Ovary (tissue), 9 donors: ENCODE measurements around the gene MYOF. TPM values are rescaled to one million over a fixed set of nuclear protein-coding genes. Genes with fewer than 3 reads are reported as not detected.

Source experiments
- DNase-seq, 5 donors: peaks; one replicate each; pipeline ENCODE4 v3.0.0-alpha.2; 2019 to 2020
- H3K27ac ChIP-seq, 2 donors: fragments of 200-600 bp; one replicate each; pipeline versions ENCODE4 v1.5.1 to v1.8.0; 2019 to 2022
- H3K27me3 ChIP-seq: fragments of 200-600 bp; one replicate; pipeline ENCODE4 v1.8.0; 2022
- H3K36me3 ChIP-seq: fragments of 200-600 bp; sonication (generic); one replicate; pipeline ENCODE4 v1.5.1; 2019
- H3K4me1 ChIP-seq: one replicate; pipeline ENCODE4 v1.8.1; 2013; ENCODE audit warnings: mild to moderate bottlenecking, moderate library complexity; ENCODE audit not compliant: insufficient read depth
- H3K4me3 ChIP-seq: fragments of 200-600 bp; sonication (generic); one replicate; pipeline ENCODE4 v1.5.1; 2017
- H3K9me3 ChIP-seq, 2 donors: fragments of 200-600 bp in 1 of 2; sonication (generic) in 1 of 2; one replicate each; pipeline versions ENCODE4 v1.5.1 to v1.8.1; 2013 to 2019; ENCODE audit warnings: mild to moderate bottlenecking in 1 of 2, moderate library complexity in 1 of 2
- CTCF ChIP-seq, 3 donors: fragments of 450-650 bp in 2 of 3; fragments of 200-600 bp in 1 of 3; IDR thresholded peaks; one replicate each; pipeline versions ENCODE4 v1.5.1 to v1.8.0; 2016 to 2022; ENCODE audit warnings: antibody characterized with exemption in 3 of 3, mild to moderate bottlenecking in 1 of 3
- EP300 ChIP-seq: sonication (generic); formaldehyde crosslinking; IDR thresholded peaks from one replicate; pipeline ENCODE4 v1.6.1; 2017; ENCODE audit warnings: antibody characterized with exemption
- POLR2A ChIP-seq: fragments of 450-650 bp; IDR thresholded peaks from one replicate; pipeline ENCODE4 v1.6.1; 2017; ENCODE audit warnings: antibody characterized with exemption, mild to moderate bottlenecking, moderate library complexity
- WGBS, 3 donors: extraction: QIAGEN DNeasy Blood & Tissue Kit in 1 of 3; methylation state at CpG; one replicate each; pipeline versions ENCODE4 v1.1.5 to v1.1.7; 2013 to 2017; 5-methylcytosine and 5-hydroxymethylcytosine counted together
- intact Hi-C, 4 donors: fragments of 100-400 bp; cut with DNase I; formaldehyde crosslinking; loops; one replicate each; pipeline versions ENCODE4 v1.11.0 to v1.15.1; 2022 to 2023
- polyA plus RNA-seq, 2 donors: library from polyadenylated mRNA; stranded (reverse); fragments of 200-250 nt in 1 of 2; fragments of 350-450 nt in 1 of 2; fragmentation: Illumina TruSeq in 1 of 2; extraction: RNeasy Lipid Tissue Mini Kit (QIAGEN cat#74804) in 1 of 2; gene quantifications; one replicate each; pipeline ENCODE4 v1.2.3, GENCODE V29; 2013 to 2014
- total RNA-seq, 7 donors: library from RNA; depleted of rRNA in 2 of 7; stranded (reverse); fragments of >200 nt in 2 of 7; fragmentation: NEBNext Ultra II Directional in 3 of 7; extraction: Animal tissue kit (Norgen Biotek cat#: 25700) in 3 of 7; gene quantifications; one replicate each; pipeline versions ENCODE4 v1.1.0 to v1.2.4, GENCODE V29; 2016 to 2023
- donor health status: DM: no; HTN: no; CAD: no; lungs with moderate emphysema.
- donor health status: DM: no; HTN: no; CAD: no.
- donor health status: Bipolar disorder and iron deficiency.
- donor health status: DM: yes; HTN: yes; CAD: no.
- donor health status: DM: no; HTN: no; CAD: no.
- donor health status: DM: yes; HTN: yes; CAD: no.

MYOF gene
- total and polyA plus RNA-seq, 9 donors: 7.9 to 89.0 (median 45.7) TPM

GRCh38 chr10:93274419-93274818, 207.7 kb downstream of the MYOF start:
- intact Hi-C loops: no loop called here
- Histone ChIP-seq H3K27me3 (no peaks in the 10 kb centered on the region), H3K27ac (no peak overlapping the region), H3K9me3 (no peaks in the 10 kb centered on the region), H3K36me3 (no peaks in the 10 kb centered on the region), H3K4me1 (no peaks in the 10 kb centered on the region), H3K4me3 (no peak overlapping the region)
- WGBS, 3 donors: 38 to 48% (median 44%) methylated on average over 4 of the region's 4 CpGs
- no peak for TF ChIP-seq CTCF (IDR thresholded peaks at IDR 0.05)
- TF ChIP-seq POLR2A: no peak
- TF ChIP-seq EP300: no peak
- DNase-seq: no peak

- H3K36me3 ChIP-seq: no peaks in the 10 kb centered on the region
- TF ChIP-seq EP300 (no peak), CTCF (IDR thresholded peaks at IDR 0.05) (no peak), POLR2A (no peak)
- WGBS, 3 donors: 63 to 65% (median 63%) methylated on average over 8 of the region's 8 CpGs
Measured at GRCh38 chr10:93272884-93273675, 209.1 kb downstream of the MYOF start.

GRCh38 chr10:93271347-93271746, 210.8 kb downstream of the MYOF start:
- TF ChIP-seq EP300: no peak
- TF ChIP-seq POLR2A: no peak
- TF ChIP-seq CTCF (IDR thresholded peaks at IDR 0.05): no peak
- no peaks in the 10 kb centered on the region for H3K4me1 ChIP-seq
- no peak for DNase-seq
- no peaks in the 10 kb centered on the region for H3K36me3 ChIP-seq
- H3K27me3 ChIP-seq: no peaks in the 10 kb centered on the region
- no peak overlapping the region for H3K27ac ChIP-seq
- H3K9me3 ChIP-seq: no peaks in the 10 kb centered on the region
- intact Hi-C loops: no loop called here
- no peak overlapping the region for H3K4me3 ChIP-seq

More at GRCh38 chr10:93272884-93273675, 209.1 kb downstream of the MYOF start:
- intact Hi-C loops: no loop called here
- Histone ChIP-seq H3K27me3 (no peaks in the 10 kb centered on the region), H3K9me3 (no peaks in the 10 kb centered on the region), H3K27ac (no peak overlapping the region), H3K4me3 (no peak overlapping the region), H3K4me1 (no peaks in the 10 kb centered on the region)
- no peak for DNase-seq

- no peaks in the 10 kb centered on the region for H3K27me3 ChIP-seq
- TF ChIP-seq CTCF (IDR thresholded peaks at IDR 0.05) (no peak), POLR2A (no peak), EP300 (no peak)
- H3K36me3 ChIP-seq: no peaks in the 10 kb centered on the region
- DNase-seq: no peak
- 85 to 92% (median 88%) methylated on average over 3 of the region's 3 CpGs for WGBS, 3 donors
- no peak overlapping the region for H3K4me3 ChIP-seq
- no peak overlapping the region for H3K27ac ChIP-seq
- no peaks in the 10 kb centered on the region for H3K9me3 ChIP-seq
- H3K4me1 ChIP-seq: no peaks in the 10 kb centered on the region
- intact Hi-C loops: no loop called here
Measured at GRCh38 chr10:93269281-93269680, 212.9 kb downstream of the MYOF start.
